Measurements from ENCODE around the gene TNIK. TPM values are rescaled to one million over a fixed set of nuclear protein-coding genes. Genes with fewer than 3 reads are reported as not detected.
A peak's percentile ranks its signal among the peaks of the same experiment; 100 is the strongest.

Gene TNIK
- total RNA-seq, 1 experiment from 2014 or later: 14.8 TPM

DNA sequence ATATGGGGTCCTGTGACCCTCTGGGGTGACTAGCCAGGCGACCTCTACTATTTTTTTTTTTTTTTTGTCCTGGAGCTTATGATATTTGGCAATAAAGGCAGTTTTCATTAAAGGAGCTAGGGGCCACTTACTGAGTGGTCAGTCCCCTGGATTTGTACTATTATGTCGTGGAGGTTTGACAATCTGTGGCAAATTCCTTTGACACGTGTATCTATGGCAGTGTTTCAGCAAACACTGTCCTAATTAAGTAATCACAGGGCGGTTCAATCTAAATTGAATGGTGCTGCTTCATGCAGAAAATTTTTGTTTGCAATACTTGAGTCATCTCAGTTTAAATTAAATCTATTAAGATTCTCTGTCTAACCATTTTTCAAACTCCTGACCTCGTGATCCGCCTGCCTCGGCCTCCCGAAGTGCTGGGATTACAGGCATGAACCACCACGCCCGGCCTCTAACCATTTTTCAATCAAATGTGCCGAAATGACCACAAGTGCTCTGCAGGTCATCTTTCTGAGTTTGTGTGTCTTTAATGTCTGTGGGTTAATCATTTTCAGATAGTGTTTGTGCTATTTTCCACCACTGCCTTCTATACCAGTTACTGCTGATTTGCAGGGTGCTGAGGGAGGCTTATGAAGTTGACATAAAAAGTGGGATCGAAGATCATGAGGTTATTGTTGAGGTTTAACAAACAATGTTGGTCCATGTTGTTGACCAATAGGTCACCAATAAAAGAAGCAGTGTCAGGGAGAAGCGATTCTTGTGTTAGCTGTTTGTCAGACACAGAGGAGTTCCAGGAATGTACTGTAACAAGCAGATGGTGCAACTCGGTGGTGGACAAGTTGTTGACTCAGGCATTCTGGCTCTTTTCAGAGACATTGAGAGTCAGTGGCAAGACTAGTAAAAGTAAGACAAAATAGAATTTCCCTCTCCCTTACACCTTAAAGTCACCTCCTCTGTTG lies 415.1 kb downstream of the TNIK start:
- H3K27ac ChIP-seq: no peak overlapping the region
- H3K9me3 ChIP-seq (replicated peaks): no peaks in the 10 kb centered on the region
- H3K36me3 ChIP-seq: no peaks in the 10 kb centered on the region
- no peaks in the 10 kb centered on the region for H3K4me1 ChIP-seq
- no peak for DNase-seq
- no peaks in the 10 kb centered on the region for H3K27me3 ChIP-seq
- no peak overlapping the region for H3K4me3 ChIP-seq

DNA sequence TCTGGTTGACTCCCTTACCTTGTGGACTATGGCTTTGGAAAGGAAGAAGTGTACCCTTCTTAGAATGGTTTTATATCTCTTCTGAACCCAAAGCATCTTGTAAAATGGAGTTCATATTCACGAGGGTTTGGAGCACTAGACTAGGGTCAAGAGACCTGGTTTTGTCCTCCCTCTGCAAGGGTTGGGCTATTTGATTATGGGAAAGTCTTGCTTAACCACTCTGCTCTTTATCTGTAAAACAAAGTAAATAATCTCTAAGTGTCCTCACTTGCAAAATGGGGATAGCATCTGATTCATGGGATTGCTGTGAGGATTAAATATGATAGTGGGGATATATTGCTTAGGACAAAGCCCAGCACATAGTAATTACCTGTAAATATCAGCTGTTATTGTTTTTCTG lies 415.8 kb downstream of the TNIK start:
- Histone ChIP-seq H3K27me3 (no peaks in the 10 kb centered on the region), H3K27ac (no peak overlapping the region), H3K4me3 (no peak overlapping the region), H3K36me3 (no peaks in the 10 kb centered on the region), H3K9me3 (replicated peaks) (no peaks in the 10 kb centered on the region), H3K4me1 (no peaks in the 10 kb centered on the region)
- DNase-seq: no peak

DNA sequence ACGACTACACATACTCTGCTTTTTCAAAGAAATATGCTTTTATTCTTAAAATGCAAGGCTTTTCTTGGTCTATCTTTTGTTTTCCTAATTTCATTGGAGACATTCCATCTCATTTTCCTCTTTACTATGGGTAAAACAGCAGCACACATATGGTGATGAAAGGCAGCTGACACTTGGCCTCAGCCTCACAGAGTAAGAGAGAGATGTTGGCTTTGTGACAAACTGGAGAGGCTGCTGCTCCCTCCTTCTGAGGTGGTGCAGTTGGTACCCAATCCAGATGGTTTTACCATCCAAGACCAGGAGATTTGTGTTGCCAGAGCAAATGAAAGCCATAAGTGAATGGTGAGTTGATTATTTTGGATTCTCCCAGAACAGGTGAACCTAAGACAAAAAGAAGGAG lies 420.5 kb downstream of the TNIK start:
- Histone ChIP-seq H3K27ac (no peak overlapping the region), H3K4me3 (no peak overlapping the region), H3K27me3 (no peaks in the 10 kb centered on the region), H3K4me1 (no peaks in the 10 kb centered on the region), H3K36me3 (no peaks in the 10 kb centered on the region), H3K9me3 (replicated peaks) (no peaks in the 10 kb centered on the region)
- no peak for DNase-seq

DNA sequence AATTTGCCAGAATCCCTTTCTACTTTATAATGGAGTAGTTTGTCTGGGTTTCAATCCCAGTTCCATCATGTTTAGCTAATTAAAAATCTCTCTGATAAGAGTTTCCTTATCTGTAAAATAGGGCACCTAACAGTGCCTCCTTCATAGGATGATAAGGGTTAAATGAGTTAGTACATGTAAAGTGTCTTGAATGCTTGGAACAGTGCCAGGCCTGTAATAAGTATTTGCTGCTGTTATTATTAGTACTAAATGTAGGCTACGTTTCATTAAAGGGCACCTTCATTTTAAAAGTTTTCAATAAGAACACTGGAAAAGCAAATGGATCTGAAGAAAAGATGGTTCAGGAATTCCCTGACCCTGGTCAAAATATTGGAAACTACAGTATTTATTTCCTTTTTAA lies 421.9 kb downstream of the TNIK start:
- Histone ChIP-seq H3K27ac (no peak overlapping the region), H3K27me3 (no peaks in the 10 kb centered on the region), H3K36me3 (no peaks in the 10 kb centered on the region), H3K4me1 (no peaks in the 10 kb centered on the region), H3K9me3 (replicated peaks) (no peaks in the 10 kb centered on the region), H3K4me3 (no peak overlapping the region)
- no peak for DNase-seq

DNA sequence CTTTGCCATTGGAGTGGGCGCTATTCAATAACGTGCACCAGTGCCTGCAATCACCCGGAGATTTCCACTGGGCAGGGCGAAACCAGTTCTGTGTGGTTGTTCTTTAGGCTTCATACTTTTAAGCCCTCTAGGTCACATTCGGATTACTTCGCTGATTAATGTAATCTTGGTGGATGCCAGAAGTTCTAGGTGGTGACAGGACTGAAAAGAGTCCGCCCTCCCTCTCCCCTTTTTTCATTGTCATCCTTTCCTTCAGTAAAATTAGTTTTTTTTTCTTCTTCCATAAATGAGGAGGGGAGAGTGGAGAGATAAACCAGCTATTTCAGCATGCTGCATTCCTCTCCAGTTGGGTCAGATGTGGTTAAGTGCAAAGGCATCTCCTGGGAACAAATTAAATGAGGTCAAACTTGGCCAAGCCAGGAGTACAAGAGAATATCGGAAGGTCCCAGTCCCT lies 431.4 kb downstream of the TNIK start:
- H3K9me3 ChIP-seq (replicated peaks): no peaks in the 10 kb centered on the region
- H3K27ac ChIP-seq: no peak overlapping the region
- H3K4me3 ChIP-seq: no peak overlapping the region
- H3K4me1 ChIP-seq: no peaks in the 10 kb centered on the region
- H3K27me3 ChIP-seq: no peaks in the 10 kb centered on the region
- H3K36me3 ChIP-seq: no peaks in the 10 kb centered on the region
- peak in 1 of 2 experiments; percentile 10 for DNase-seq

DNA sequence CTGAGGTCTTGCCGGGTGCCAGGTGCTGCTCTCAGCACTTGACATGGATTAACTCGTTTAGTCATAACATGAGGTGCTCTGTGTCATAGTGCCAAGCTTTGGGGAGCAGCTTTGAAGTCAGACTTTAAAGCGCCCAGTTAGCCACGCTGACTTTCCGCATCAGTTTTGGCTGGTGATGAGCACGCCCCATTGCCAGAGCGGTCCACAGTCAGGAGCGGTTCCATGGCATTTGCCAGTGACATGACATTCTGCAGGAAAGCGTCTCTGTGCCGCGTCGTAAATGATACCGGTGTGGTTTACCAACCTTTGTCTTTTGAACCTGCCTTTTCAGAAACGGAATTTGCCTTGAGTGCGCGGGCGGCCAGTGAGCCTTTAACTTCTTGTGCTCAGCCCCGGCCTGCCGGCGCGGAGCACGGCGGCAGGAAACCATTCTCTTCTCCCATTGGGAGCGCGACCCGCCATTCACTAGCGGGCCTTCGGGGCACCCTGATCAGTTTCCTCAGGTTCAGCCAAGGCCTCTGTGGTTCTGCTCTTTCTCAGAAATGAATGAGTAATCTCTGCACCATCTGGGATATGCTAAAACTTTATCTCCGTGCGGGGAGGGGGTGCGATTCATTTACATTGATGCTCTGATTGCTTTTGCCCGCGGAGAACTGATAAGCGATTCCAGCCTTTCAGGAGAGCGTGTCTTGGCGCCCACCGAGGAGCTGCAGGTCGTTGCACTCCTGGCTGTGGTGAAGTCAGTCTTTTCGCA lies 432.0 kb downstream of the TNIK start:
- Histone ChIP-seq H3K36me3 (no peaks in the 10 kb centered on the region), H3K4me3 (no peak overlapping the region), H3K4me1 (no peaks in the 10 kb centered on the region), H3K27ac (no peak overlapping the region), H3K27me3 (no peaks in the 10 kb centered on the region), H3K9me3 (replicated peaks) (no peaks in the 10 kb centered on the region)
- no peak for DNase-seq

DNA sequence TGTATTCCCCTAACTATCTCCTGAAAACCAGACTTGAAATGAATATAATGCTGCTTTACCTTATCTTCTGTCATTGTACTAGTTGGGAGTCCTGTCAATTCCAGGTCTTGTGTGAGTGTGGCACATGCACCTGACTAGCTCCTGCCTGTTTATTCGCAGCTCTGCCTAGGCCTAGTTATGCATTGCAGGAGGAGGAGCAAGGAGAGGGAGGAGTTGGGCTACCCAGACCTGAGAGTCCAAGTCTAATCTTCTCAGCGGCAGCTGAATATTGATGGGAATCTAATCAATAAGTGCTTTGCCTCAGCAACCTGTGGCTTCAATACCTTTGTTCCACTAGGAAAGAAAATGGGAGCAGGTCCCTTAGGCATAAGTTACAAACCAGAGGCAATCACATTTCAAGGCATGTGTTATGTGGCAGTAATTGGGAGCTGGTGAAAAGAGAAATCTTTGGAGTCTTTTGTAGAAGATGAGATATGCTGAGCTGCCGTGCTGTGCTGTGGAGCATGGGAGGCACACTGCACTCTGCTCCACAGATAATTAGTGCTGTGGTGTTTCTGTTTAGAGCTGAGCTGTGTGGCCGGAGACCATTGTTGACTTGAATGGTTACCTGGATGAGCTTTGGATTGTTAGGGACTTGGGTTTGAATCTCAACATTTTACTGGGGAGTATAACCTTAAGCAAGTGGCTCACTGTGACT lies 433.5 kb downstream of the TNIK start, which contains the start of gene SLC2A2:
SLC2A2 (minus strand) TSS at position 124 of the 697 bp plus-strand sequence; CDS start at position 74, 50 bp downstream.
- Histone ChIP-seq H3K36me3 (no peaks in the 10 kb centered on the region), H3K4me1 (no peaks in the 10 kb centered on the region), H3K9me3 (replicated peaks) (no peaks in the 10 kb centered on the region), H3K27me3 (no peaks in the 10 kb centered on the region), H3K27ac (no peak within 1 kb of the TSS), H3K4me3 (no peak within 1 kb of the TSS)
- no peak for DNase-seq

DNA sequence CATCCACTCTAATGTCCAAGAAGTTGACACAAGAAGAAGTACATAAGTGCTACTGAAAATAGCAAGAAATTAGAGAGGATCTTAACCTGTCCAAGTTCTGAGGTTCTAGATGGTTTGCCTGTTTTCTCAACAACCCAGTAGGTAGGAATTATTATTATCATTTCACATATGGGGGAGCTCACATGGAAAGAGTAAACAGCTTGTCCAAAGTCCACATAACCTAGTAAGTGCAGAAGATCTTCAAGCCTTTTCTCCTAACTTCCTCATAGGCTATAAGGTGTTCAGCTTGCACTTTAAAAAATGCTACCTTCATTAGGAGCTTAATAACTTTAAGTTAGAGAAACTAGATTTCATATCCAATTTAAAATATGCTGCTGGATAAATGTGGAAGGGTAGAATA lies 436.6 kb downstream of the TNIK start:
- no peak for DNase-seq
- H3K27ac ChIP-seq: no peak overlapping the region
- no peaks in the 10 kb centered on the region for H3K9me3 ChIP-seq (replicated peaks)
- H3K36me3 ChIP-seq: no peaks in the 10 kb centered on the region
- no peak overlapping the region for H3K4me3 ChIP-seq
- H3K4me1 ChIP-seq: no peaks in the 10 kb centered on the region
- H3K27me3 ChIP-seq: no peaks in the 10 kb centered on the region

DNA sequence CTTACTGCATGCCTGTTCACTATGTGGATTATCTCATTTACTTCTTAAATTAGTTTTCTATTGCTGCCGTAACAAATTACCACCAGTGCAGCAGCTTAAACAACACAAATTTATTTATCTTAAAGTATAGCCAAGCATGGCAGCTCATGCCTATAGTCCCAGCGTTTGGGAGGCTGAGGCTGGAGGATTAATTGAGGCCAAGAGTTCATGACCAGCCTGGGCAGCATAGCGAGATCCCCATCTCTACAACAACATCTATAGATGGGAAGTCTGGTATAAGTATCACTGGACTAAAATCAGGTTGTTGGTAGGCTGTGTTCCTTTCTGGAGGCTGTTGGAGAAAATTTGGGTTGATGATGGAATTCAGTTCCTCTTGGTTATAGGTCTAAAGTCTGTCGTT lies 438.8 kb downstream of the TNIK start:
- Histone ChIP-seq H3K9me3 (replicated peaks) (no peaks in the 10 kb centered on the region), H3K36me3 (no peaks in the 10 kb centered on the region), H3K4me1 (no peaks in the 10 kb centered on the region), H3K27me3 (no peaks in the 10 kb centered on the region), H3K4me3 (no peak overlapping the region), H3K27ac (no peak overlapping the region)
- no peak for DNase-seq

DNA sequence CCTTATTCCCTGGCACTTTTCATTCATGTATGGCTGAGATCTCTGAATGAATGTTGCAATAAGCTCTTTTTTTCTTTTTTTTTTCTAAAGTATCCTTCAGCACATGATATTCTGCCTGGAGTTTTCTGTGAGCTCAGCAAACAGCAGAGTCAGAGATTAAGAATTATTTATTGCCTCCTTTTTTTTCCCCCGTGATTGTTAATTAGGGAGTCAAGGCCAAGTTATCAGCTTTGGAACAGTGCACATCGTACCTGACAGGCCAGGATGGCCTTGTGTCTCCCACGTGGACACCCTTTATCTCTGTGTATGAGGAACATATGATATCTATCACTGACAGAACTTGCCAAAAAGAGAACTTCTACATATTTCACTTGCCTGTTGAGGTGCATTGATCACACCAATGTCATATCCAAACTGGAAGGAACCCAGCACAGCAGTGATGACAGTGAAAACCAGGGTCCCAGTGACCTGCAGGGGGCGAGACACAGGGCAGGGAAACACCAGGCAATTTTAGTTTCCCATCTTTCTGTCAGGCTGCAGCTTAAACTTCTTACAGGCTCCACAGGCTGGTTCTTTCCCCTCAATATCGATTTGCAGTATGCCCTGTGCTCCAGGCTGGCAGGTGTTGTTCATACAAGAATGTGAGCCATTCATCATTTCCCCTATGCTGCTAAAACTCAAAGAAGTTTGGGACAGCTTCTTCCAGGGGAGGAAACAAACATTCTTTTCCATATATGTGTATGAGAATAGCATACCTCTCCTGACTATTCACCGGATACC lies 441.9 kb downstream of the TNIK start:
- no peak for DNase-seq
- H3K4me1 ChIP-seq: no peaks in the 10 kb centered on the region
- H3K27me3 ChIP-seq: no peaks in the 10 kb centered on the region
- H3K4me3 ChIP-seq: no peak overlapping the region
- H3K36me3 ChIP-seq: no peaks in the 10 kb centered on the region
- no peak overlapping the region for H3K27ac ChIP-seq
- H3K9me3 ChIP-seq (replicated peaks): no peaks in the 10 kb centered on the region

DNA sequence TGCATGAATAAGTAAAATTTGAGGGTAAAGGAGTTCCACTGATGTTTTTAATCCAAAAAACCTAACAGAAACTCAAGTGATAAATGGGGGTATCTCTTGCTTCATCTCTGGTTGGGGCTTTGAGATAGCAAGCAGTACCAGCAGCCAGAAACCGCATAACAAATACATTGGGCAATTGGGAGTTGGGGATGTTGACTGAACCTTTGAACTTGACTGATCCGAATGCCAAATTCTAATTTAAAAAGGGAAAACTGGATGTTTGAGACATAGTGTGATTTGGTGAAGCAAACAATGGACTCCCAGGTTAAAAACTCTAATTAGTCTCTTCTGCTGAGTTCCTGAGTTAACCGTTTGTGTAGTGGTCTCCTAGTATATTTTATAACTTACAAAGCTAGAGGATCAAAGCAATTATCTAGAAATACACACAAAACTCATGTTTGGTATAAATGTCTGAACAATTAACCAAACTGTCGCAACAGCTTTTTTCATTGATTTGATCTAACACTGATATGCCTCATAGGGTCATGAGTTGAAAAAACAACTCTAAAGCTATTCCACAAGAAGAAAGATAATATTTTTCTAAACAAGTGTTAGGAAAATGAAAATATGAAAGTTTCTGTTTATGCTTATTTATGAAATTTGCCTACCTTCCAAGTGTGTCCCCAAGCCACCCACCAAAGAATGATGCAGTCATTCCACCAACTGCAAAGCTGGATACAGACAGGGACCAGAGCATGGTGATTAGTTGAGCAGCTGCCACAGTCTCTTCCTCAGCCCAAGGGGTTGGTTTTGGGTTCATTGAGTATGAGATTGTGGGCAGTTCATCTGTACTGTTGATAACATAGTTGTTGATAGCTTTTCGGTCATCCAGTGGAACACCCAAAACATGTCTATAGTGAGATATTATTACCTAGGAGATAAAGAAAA lies 446.1 kb downstream of the TNIK start:
- DNase-seq: no peak

DNA sequence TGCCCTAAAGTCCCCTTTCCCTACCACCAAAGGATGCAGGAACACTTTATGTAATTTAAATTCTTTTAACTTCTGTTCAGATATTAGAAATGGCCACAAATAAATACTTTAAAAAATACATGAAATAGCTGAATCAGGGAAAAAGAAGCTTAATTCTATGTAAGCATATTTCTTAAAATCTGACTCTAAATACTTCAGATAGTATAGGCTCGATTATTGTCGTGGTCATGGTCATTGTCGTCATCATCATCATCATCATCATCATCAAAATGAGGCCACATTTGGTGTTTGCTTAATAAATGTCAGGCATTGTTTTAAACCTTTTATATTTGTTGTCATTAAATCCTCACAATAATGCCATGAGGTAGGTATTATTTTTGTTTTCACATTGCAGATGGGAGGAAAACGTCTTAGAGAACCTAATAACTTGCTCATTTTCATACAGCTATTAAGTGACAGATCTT lies 448.3 kb downstream of the TNIK start:
- H3K27me3 ChIP-seq: no peaks in the 10 kb centered on the region

More for the DNA sequence above, 446.1 kb downstream of the TNIK start:
- Histone ChIP-seq H3K4me3 (no peak overlapping the region), H3K36me3 (no peaks in the 10 kb centered on the region), H3K4me1 (no peaks in the 10 kb centered on the region), H3K27me3 (no peaks in the 10 kb centered on the region), H3K9me3 (replicated peaks) (no peaks in the 10 kb centered on the region), H3K27ac (no peak overlapping the region)

More for the DNA sequence above, 448.3 kb downstream of the TNIK start:
- no peak for DNase-seq
- Histone ChIP-seq H3K4me3 (no peak overlapping the region), H3K27ac (no peak overlapping the region), H3K9me3 (replicated peaks) (no peaks in the 10 kb centered on the region), H3K4me1 (no peaks in the 10 kb centered on the region), H3K36me3 (no peaks in the 10 kb centered on the region)
